Measurements from ENCODE around the gene HYLS1. TPM values are rescaled to one million over a fixed set of nuclear protein-coding genes. Genes with fewer than 3 reads are reported as not detected.

HYLS1 gene
- total and polyA plus RNA-seq, 9 of the 15 experiments (the other 6 are each of a cell fraction or from before 2014, with no cell fraction given) = 2.7 to 8.2 (median 4.8) TPM

DNA sequence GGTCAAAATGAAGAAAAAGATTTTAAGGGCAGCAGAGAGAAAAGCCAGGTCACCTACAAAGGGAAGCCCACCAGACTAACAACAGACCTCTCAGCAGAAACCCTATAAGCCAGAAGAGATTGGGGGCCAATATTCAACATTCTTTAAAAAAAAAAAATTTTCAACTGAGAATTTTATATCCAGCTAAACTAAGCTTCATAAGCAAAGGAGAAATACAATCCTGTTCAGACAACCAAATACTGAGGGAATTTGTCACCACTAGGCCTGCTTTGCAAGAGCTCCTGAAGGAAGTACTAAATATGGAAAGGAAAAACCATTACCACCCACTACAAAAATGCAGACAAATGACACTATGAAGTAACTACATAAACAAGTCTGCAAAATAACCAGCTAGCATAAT is 41.3 kb upstream of the HYLS1 start:
- ATAC-seq (no peak), FAIRE-seq (no peak), DNase-seq (ENCODE audit: extremely low read depth in 1 of 4, low spot score in 3 of 4) (no peak)
- TF ChIP-seq ZFP1 (CRISPR knock-in tag; IDR thresholded peaks at IDR 0.05) = 0 out of 2 replicates have a peak, but pooled peaks have one; percentile 63
- TF ChIP-seq, protein P1, sequence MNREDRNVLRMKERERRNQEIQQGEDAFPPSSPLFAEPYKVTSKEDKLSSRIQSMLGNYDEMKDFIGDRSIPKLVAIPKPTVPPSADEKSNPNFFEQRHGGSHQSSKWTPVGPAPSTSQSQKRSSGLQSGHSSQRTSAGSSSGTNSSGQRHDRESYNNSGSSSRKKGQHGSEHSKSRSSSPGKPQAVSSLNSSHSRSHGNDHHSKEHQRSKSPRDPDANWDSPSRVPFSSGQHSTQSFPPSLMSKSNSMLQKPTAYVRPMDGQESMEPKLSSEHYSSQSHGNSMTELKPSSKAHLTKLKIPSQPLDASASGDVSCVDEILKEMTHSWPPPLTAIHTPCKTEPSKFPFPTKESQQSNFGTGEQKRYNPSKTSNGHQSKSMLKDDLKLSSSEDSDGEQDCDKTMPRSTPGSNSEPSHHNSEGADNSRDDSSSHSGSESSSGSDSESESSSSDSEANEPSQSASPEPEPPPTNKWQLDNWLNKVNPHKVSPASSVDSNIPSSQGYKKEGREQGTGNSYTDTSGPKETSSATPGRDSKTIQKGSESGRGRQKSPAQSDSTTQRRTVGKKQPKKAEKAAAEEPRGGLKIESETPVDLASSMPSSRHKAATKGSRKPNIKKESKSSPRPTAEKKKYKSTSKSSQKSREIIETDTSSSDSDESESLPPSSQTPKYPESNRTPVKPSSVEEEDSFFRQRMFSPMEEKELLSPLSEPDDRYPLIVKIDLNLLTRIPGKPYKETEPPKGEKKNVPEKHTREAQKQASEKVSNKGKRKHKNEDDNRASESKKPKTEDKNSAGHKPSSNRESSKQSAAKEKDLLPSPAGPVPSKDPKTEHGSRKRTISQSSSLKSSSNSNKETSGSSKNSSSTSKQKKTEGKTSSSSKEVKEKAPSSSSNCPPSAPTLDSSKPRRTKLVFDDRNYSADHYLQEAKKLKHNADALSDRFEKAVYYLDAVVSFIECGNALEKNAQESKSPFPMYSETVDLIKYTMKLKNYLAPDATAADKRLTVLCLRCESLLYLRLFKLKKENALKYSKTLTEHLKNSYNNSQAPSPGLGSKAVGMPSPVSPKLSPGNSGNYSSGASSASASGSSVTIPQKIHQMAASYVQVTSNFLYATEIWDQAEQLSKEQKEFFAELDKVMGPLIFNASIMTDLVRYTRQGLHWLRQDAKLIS (CRISPR knock-in tag; IDR thresholded peaks at IDR 0.05) = no peak
- TF ChIP-seq GATAD2A (IDR thresholded peaks at IDR 0.05) = no peak
- TF ChIP-seq ZNF778 (CRISPR knock-in tag; IDR thresholded peaks at IDR 0.05) = no peak
- TF ChIP-seq, protein P2, sequence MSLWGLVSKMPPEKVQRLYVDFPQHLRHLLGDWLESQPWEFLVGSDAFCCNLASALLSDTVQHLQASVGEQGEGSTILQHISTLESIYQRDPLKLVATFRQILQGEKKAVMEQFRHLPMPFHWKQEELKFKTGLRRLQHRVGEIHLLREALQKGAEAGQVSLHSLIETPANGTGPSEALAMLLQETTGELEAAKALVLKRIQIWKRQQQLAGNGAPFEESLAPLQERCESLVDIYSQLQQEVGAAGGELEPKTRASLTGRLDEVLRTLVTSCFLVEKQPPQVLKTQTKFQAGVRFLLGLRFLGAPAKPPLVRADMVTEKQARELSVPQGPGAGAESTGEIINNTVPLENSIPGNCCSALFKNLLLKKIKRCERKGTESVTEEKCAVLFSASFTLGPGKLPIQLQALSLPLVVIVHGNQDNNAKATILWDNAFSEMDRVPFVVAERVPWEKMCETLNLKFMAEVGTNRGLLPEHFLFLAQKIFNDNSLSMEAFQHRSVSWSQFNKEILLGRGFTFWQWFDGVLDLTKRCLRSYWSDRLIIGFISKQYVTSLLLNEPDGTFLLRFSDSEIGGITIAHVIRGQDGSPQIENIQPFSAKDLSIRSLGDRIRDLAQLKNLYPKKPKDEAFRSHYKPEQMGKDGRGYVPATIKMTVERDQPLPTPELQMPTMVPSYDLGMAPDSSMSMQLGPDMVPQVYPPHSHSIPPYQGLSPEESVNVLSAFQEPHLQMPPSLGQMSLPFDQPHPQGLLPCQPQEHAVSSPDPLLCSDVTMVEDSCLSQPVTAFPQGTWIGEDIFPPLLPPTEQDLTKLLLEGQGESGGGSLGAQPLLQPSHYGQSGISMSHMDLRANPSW (CRISPR knock-in tag; IDR thresholded peaks at IDR 0.05) = no peak
- no peak for TF ChIP-seq ZNF407 (IDR thresholded peaks at IDR 0.05; ENCODE audit: low read depth)
- no peak for TF ChIP-seq NCOA6 (IDR thresholded peaks at IDR 0.05)
- Histone ChIP-seq H3K27ac (ENCODE audit: extremely low read depth, low read depth, low read length) (no peak overlapping the region), H3K36me3 (ENCODE audit: control insufficient read depth, insufficient read depth, low read length) (no peaks in the 10 kb centered on the region), H3K27me3 (ENCODE audit: control insufficient read depth in 2 of 2, insufficient read depth in 2 of 2, low read length in 2 of 2) (0 out of 5 replicates have a peak, but pooled peaks cover 0 to 2% of the 10 kb centered on the region in 2 experiments), H3K9ac (ENCODE audit: insufficient read depth in 1 of 2, low read depth in 2 of 2, low read length in 2 of 2) (no peak overlapping the region), H2AFZ (ENCODE audit: low read depth, low read length) (no peak overlapping the region), H3K4me1 (replicated peaks in 1 of 2; ENCODE audit: control insufficient read depth in 2 of 2, insufficient read depth in 2 of 2, low read length in 2 of 2) (no peaks in the 10 kb centered on the region), H4K20me1 (replicated peaks; ENCODE audit: control insufficient read depth, insufficient read depth, low read length) (no peaks in the 10 kb centered on the region), H3K9me3 (replicated peaks; ENCODE audit: control insufficient read depth, insufficient read depth, low read depth, low read length) (no peaks in the 10 kb centered on the region), H3K4me3 (no peak overlapping the region), H3K9me1 (ENCODE audit: control insufficient read depth, insufficient read depth, low read length) (no peaks in the 10 kb centered on the region), H3K4me2 (ENCODE audit: insufficient read depth, low read length) (no peak overlapping the region), H3K79me2 (ENCODE audit: control insufficient read depth, insufficient read depth, low read length) (no peaks in the 10 kb centered on the region)
- POLR2A ChIA-PET = interaction anchor here (0.6 kb wide), 1 partner anchor 10 kb away, joined by 3 read pairs; no protein-coding TSS in a partner anchor
- BruUV-seq (replicated peaks) = no TSS peak
- in situ Hi-C loops (cut with MboI) (no loop called here), intact Hi-C loops (cut with micrococcal nuclease) (no loop called here)
- CTCF ChIA-PET (ENCODE audit: low intra/inter-chr PET ratio) = no interaction called here

Data from K562 (cell line).